ENCODE data around the gene CAPN15.

Gene CAPN15

DNA sequence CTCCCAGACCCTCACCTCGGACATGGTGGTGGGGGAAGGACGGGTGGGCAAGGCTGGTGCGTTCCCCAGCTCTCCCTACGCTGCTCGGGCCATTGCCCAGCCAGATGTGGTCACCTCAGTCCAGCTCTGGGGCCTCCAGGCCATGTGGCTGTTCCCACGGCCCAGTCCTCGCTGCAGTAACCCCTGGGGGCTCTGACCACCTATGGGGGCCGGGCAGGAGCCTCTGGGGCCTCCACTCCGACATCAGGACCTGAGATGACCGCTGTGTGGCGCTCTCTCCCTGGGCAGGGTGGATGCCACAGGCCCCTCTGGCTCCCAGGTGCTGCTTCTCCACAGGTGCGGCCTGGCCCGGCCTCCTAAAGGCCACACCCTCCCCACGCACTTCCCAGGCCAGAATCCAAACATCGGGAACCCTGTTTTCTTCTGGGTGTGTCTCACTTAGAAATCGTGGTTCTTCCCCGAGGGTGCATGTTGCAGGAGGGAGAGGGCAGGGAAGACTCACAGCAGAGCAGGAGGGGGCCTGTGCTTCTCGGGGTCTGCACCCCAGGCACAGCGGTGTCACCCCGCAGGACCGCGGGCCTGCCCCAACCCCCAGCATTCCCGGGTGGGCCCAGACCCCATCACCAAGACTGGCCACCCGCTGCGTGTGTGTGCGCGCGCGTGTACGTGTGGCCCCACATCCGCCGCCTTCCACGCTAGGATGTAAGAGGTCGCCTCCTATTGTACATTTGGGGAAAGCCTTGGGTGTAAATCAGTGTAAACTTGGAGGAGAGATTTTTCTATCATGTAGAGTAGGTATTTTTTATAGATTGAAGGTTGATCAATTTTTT is 5.9 kb upstream of the CAPN15 start:
- peak; percentile 20 for TF ChIP-seq CTCF (IDR thresholded peaks at IDR 0.05; ENCODE audit: low read depth, low read length, missing control alignments)
- DNase-seq (ENCODE audit: low read depth) = no peak
- in situ Hi-C loops (cut with HindIII; ENCODE audit: low sequenced_read_pairs) = no loop called here
- H3K4me3 ChIP-seq (ENCODE audit: low read depth, low read length) = no peak overlapping the region

- in situ Hi-C loops (cut with HindIII; ENCODE audit: low sequenced_read_pairs) = no loop called here
- DNase-seq (ENCODE audit: low read depth) = no peak
- H3K4me3 ChIP-seq (ENCODE audit: low read depth, low read length) = no peak overlapping the region
- TF ChIP-seq CTCF (IDR thresholded peaks at IDR 0.05; ENCODE audit: low read depth, low read length, missing control alignments) = no peak
Measured at GRCh38 chr16:522320-523096, 5.0 kb upstream of the CAPN15 start.

DNA sequence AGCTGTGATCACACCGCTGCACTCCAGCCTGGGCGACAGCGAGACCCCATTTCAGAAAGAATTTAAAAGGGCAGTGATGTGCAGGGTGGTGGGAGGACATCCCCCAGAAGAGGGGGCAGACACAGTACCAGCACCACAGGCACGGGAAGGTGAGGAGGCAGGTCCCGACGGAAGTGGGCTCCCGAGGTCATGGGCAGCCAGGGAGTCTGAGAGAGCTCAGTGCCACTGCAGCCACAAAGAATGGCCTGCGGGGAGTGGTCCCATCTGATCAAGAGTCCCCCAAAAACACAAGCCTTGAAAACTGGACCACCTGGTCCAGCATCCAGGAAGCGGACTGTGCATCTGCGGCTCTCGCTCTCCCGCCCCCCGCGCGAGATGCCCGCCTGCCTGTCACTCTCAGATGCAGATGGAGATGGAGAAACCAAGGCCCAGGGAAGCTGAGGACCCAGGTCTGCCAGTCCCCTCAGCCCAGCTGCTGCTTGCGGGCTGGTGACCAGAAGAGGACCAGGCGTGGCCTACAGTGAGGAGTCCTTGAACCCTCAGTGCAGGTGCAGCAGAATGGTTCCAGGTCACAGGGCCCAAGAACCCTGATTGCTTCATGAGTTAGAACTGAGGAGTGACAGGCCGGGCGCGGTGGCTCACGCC is 4.3 kb upstream of the CAPN15 start:
- no peak for TF ChIP-seq CTCF (IDR thresholded peaks at IDR 0.05; ENCODE audit: low read depth, low read length, missing control alignments)
- DNase-seq (ENCODE audit: low read depth) = no peak
- in situ Hi-C loops (cut with HindIII; ENCODE audit: low sequenced_read_pairs) = no loop called here
- no peak overlapping the region for H3K4me3 ChIP-seq (ENCODE audit: low read depth, low read length)

- no peak for TF ChIP-seq CTCF (IDR thresholded peaks at IDR 0.05; ENCODE audit: low read depth, low read length, missing control alignments)
- H3K4me3 ChIP-seq (ENCODE audit: low read depth, low read length) = no peak overlapping the region
- in situ Hi-C loops (cut with HindIII; ENCODE audit: low sequenced_read_pairs) = no loop called here
- no peak for DNase-seq (ENCODE audit: low read depth)
Measured at GRCh38 chr16:524274-525040, 3.1 kb upstream of the CAPN15 start.

- DNase-seq (ENCODE audit: low read depth) = no peak
- H3K4me3 ChIP-seq (ENCODE audit: low read depth, low read length) = no peak overlapping the region
- in situ Hi-C loops (cut with HindIII; ENCODE audit: low sequenced_read_pairs) = no loop called here
- TF ChIP-seq CTCF (IDR thresholded peaks at IDR 0.05; ENCODE audit: low read depth, low read length, missing control alignments) = no peak
Measured at GRCh38 chr16:525123-525519, 2.4 kb upstream of the CAPN15 start.
